CD4-positive, alpha-beta T cell (primary cell): Measurements from ENCODE around the gene DNAJC5G. TPM values are rescaled to one million over a fixed set of nuclear protein-coding genes. Genes with fewer than 3 reads are reported as not detected.
"Not testable (repeated sequence)": the region's sequence is repeated elsewhere in the genome, so short reads cannot be mapped to it uniquely, and the experiment has no call there.

ENCODE experiments used
- ATAC-seq: fragments of 200-7000 bp; cut with Tn5 transposase; one replicate; pipeline ENCODE4 v1.10.0; 2022; ENCODE audit warnings: mild to moderate bottlenecking; ENCODE audit not compliant: poor library complexity
- CTCF ChIA-PET: fragments of 350-600 bp; sonication (Branson Sonifier 250); formaldehyde crosslinking; loops from one replicate; lab custom pipeline; 2021; ENCODE audit warnings: antibody characterized with exemption, inconsistent platforms; lab: Charles Lee
- POLR2A ChIA-PET: fragments of 350-600 bp; sonication (Branson Sonifier 250); formaldehyde crosslinking; loops from one replicate; lab custom pipeline; 2021; ENCODE audit warnings: antibody characterized with exemption, inconsistent platforms; lab: Charles Lee
- DNase-seq, 14 experiments: peaks; one replicate each; pipeline ENCODE4 v3.0.0-alpha.2; 2013 to 2020; ENCODE audit warnings: mixed read lengths in 2 of 14
- H3K27ac ChIP-seq, 2 donors: one replicate each; pipeline versions ENCODE4 v1.5.1 to v1.7.0; 2013; ENCODE audit warnings: low read length in 2 of 2, low read depth in 1 of 2, mild to moderate bottlenecking in 1 of 2
- H3K27me3 ChIP-seq, 2 experiments: 1 replicate in 1 of 2; 2 replicates in 1 of 2; pipeline versions ENCODE4 v1.6.1 to v1.7.0; 2013; ENCODE audit warnings: low read length in 2 of 2, control low read depth in 1 of 2, mild to moderate bottlenecking in 1 of 2, moderate library complexity in 1 of 2; ENCODE audit not compliant: insufficient read depth in 2 of 2, control insufficient read depth in 1 of 2
- H3K36me3 ChIP-seq: one replicate; pipeline ENCODE4 v1.6.1; 2013; ENCODE audit warnings: low read length, control low read depth; ENCODE audit not compliant: insufficient read depth
- H3K4me1 ChIP-seq: one replicate; pipeline ENCODE4 v1.6.1; 2013; ENCODE audit warnings: low read length, control low read depth; ENCODE audit not compliant: insufficient read depth
- H3K4me3 ChIP-seq: one replicate; pipeline ENCODE4 v1.5.1; 2013; ENCODE audit warnings: mild to moderate bottlenecking, low read length, moderate library complexity
- H3K9me3 ChIP-seq, 2 experiments: 1 replicate in 1 of 2; 2 replicates in 1 of 2; pipeline versions ENCODE4 v1.6.1 to v1.7.0; 2013; ENCODE audit warnings: low read length in 2 of 2, mild to moderate bottlenecking in 2 of 2, control low read depth in 1 of 2, moderate library complexity in 1 of 2; ENCODE audit not compliant: control insufficient read depth in 1 of 2, insufficient read depth in 1 of 2
- H3K27ac Mint-ChIP-seq: one replicate; pipeline ENCODE4 v1.8.0; 2020; ENCODE audit warnings: mixed read lengths
- H3K27me3 Mint-ChIP-seq: one replicate; pipeline ENCODE4 v1.8.0; 2021; ENCODE audit warnings: mixed read lengths
- H3K36me3 Mint-ChIP-seq: one replicate; pipeline ENCODE4 v1.8.0; 2021; ENCODE audit warnings: low read depth, mixed read lengths
- H3K4me1 Mint-ChIP-seq: one replicate; pipeline ENCODE4 v1.8.0; 2021; ENCODE audit warnings: low read depth, mixed read lengths
- H3K4me3 Mint-ChIP-seq: one replicate; pipeline ENCODE4 v1.8.0; 2020; ENCODE audit warnings: mild to moderate bottlenecking, mixed read lengths
- H3K9me3 Mint-ChIP-seq: one replicate; pipeline ENCODE4 v1.8.0; 2020; ENCODE audit warnings: mixed read lengths
- CTCF ChIP-seq: fragments of 200-600 bp; IDR thresholded peaks from one replicate; pipeline ENCODE4 v1.8.0; 2022; ENCODE audit warnings: antibody characterized with exemption, mild to moderate bottlenecking
- intact Hi-C, 2 experiments: fragments of 100-400 bp; cut with DNase I in 1 of 2; cut with micrococcal nuclease in 1 of 2; formaldehyde crosslinking; loops; one replicate each; pipeline versions ENCODE4 v1.15.1 to v1.9.0; 2023 to 2025; cut with DNase I, micrococcal nuclease
- total RNA-seq, 174 experiments: library from RNA in 2 of 174; stranded (reverse) in 2 of 174; gene quantifications; one replicate each; pipeline ENCODE4 v1.2.3 and lab custom pipeline; 2021 to 2026

Gene DNAJC5G
- total RNA-seq, 2 experiments from 2014 or later, result not detected

- no peak overlapping the region for H3K27ac ChIP-seq
- ChIA-PET CTCF (interaction anchor here (1.5 kb wide), 1 partner anchor 10 kb away, joined by 5 read pairs; no protein-coding TSS in a partner anchor), POLR2A (no interaction called here)
- TF ChIP-seq CTCF, result no peak
- Mint-ChIP-seq H3K4me1 (no peaks in the 10 kb centered on the region), H3K36me3 (no peaks in the 10 kb centered on the region), H3K27ac (no peak overlapping the region), H3K4me3 (no peak overlapping the region), H3K27me3 (peaks cover 13% of the 10 kb centered on the region), H3K9me3 (no peaks in the 10 kb centered on the region)
- H3K4me3 ChIP-seq, result no peak overlapping the region
- DNase-seq, result no peak
- ATAC-seq, result no peak
- H3K4me1 ChIP-seq, result peaks cover 4% of the 10 kb centered on the region
- no peaks in the 10 kb centered on the region for H3K36me3 ChIP-seq
- H3K27me3 ChIP-seq, result peaks cover 8 to 10% of the 10 kb centered on the region in 2 experiments
- intact Hi-C loops, result no loop called here
- no peaks in the 10 kb centered on the region for H3K9me3 ChIP-seq
These were observed 5.1 kb upstream of the DNAJC5G start for GRCh38 chr2:27270131-27270530.

- no peaks in the 10 kb centered on the region for H3K9me3 ChIP-seq
- Mint-ChIP-seq H3K27me3 (peaks cover 13% of the 10 kb centered on the region), H3K4me1 (no peaks in the 10 kb centered on the region), H3K36me3 (no peaks in the 10 kb centered on the region), H3K27ac (no peak overlapping the region), H3K4me3 (no peak overlapping the region), H3K9me3 (no peaks in the 10 kb centered on the region)
- no peaks in the 10 kb centered on the region for H3K36me3 ChIP-seq
- intact Hi-C loops, result no loop called here
- ChIA-PET POLR2A (no interaction called here), CTCF (interaction anchor here (1.1 kb wide), 1 partner anchor 9 kb away, joined by 4 read pairs; no protein-coding TSS in a partner anchor)
- ATAC-seq (no peak), DNase-seq (no peak)
- no peak for TF ChIP-seq CTCF
- peaks cover 4 to 8% of the 10 kb centered on the region in 2 experiments for H3K27me3 ChIP-seq
- no peak overlapping the region for H3K4me3 ChIP-seq
- H3K4me1 ChIP-seq, result no peaks in the 10 kb centered on the region
- no peak overlapping the region for H3K27ac ChIP-seq
These were observed 4.6 kb upstream of the DNAJC5G start for GRCh38 chr2:27270670-27271069.

- no peaks in the 10 kb centered on the region for H3K9me3 ChIP-seq
- no peaks in the 10 kb centered on the region for H3K9me3 Mint-ChIP-seq
- intact Hi-C loops, result no loop called here
- no peaks in the 10 kb centered on the region for H3K4me1 ChIP-seq
- no peaks in the 10 kb centered on the region for H3K36me3 ChIP-seq
- no peak overlapping the region for H3K27ac Mint-ChIP-seq
- no peaks in the 10 kb centered on the region for H3K36me3 Mint-ChIP-seq
- H3K27ac ChIP-seq, result no peak overlapping the region
- CTCF ChIA-PET, result interaction anchor here (1.1 kb wide), 2 partner anchors 8 to 31 kb away, joined by 3 to 4 read pairs; no protein-coding TSS in a partner anchor
- ATAC-seq (no peak), DNase-seq (no peak)
- no peaks in the 10 kb centered on the region for H3K4me1 Mint-ChIP-seq
- H3K27me3 Mint-ChIP-seq, result peaks cover 18% of the 10 kb centered on the region
- H3K4me3 Mint-ChIP-seq, result no peak overlapping the region
- POLR2A ChIA-PET, result interaction anchor here (1.0 kb wide), 1 partner anchor 221 kb away, joined by 3 read pairs; the partner anchor contains the start of gene AGBL5
- TF ChIP-seq CTCF, result no peak
- H3K4me3 ChIP-seq, result no peak overlapping the region
- peaks cover 6 to 8% of the 10 kb centered on the region in 2 experiments for H3K27me3 ChIP-seq
These were observed 3.4 kb upstream of the DNAJC5G start for GRCh38 chr2:27271631-27272340.

GRCh38 chr2:27272537-27273522 lies 2.4 kb upstream of the DNAJC5G start:
- H3K27ac ChIP-seq, POLR2A ChIA-PET, H3K4me1 Mint-ChIP-seq, H3K9me3 Mint-ChIP-seq, H3K4me3 ChIP-seq, ATAC-seq, H3K4me3 Mint-ChIP-seq, DNase-seq, H3K27me3 ChIP-seq, H3K4me1 ChIP-seq, H3K36me3 ChIP-seq, H3K27ac Mint-ChIP-seq, H3K9me3 ChIP-seq, H3K36me3 Mint-ChIP-seq, intact Hi-C loops: not testable (repeated sequence)
- H3K27me3 Mint-ChIP-seq, result peaks cover 22% of the 10 kb centered on the region
- CTCF ChIA-PET, result interaction anchor here (0.7 to 1.1 kb wide), 2 partner anchors 30 to 297 kb away, joined by 3 read pairs; no protein-coding TSS in a partner anchor
